Measurements from ENCODE around the gene STRIP1. TPM values are rescaled to one million over a fixed set of nuclear protein-coding genes. Genes with fewer than 3 reads are reported as not detected.

Gene STRIP1
- total RNA-seq, 4 donors from 2014 or later: 26.2 to 43.5 (median 35.3) TPM

DNA sequence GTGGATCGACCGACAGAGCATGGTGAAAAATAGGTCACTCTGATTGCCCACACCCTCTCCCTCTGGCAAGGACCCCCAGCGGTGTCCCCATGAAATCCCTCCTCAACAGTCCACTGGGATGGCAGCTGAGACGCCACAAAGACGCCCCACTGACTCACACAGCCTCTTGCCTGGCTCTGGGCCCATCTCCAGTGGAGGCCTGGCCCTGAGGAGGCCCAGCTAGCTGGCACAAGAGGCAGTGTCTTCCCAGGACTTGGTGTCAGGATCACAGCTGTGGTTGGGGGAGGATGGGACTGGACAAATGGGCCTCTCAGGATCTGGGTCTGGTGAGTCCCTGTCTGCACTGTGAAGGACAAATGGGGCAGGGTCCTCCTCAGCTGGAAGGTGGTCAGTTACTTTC lies 31.4 kb downstream of the STRIP1 start:
- Histone ChIP-seq H3K27me3 (peaks cover 6 to 50% (median 39%) of the 10 kb centered on the region in 4 donors), H3K27ac (replicated peaks in 1 of 4) (no peak overlapping the region), H3K4me3 (no peak overlapping the region), H3K36me3 (peaks cover 0 to 1% (median 0%) of the 10 kb centered on the region in 4 donors), H3K4me1 (peaks cover 25 to 34% (median 33%) of the 10 kb centered on the region in 4 donors), H3K9me3 (no peaks in the 10 kb centered on the region)
- TF ChIP-seq POLR2AphosphoS5 (IDR thresholded peaks at IDR 0.05) (no peak), EP300 (IDR thresholded peaks at IDR 0.05) (no peak), POLR2A (IDR thresholded peaks at IDR 0.05; ENCODE audit: low read depth) (no peak)
- TF ChIP-seq, protein P1, sequence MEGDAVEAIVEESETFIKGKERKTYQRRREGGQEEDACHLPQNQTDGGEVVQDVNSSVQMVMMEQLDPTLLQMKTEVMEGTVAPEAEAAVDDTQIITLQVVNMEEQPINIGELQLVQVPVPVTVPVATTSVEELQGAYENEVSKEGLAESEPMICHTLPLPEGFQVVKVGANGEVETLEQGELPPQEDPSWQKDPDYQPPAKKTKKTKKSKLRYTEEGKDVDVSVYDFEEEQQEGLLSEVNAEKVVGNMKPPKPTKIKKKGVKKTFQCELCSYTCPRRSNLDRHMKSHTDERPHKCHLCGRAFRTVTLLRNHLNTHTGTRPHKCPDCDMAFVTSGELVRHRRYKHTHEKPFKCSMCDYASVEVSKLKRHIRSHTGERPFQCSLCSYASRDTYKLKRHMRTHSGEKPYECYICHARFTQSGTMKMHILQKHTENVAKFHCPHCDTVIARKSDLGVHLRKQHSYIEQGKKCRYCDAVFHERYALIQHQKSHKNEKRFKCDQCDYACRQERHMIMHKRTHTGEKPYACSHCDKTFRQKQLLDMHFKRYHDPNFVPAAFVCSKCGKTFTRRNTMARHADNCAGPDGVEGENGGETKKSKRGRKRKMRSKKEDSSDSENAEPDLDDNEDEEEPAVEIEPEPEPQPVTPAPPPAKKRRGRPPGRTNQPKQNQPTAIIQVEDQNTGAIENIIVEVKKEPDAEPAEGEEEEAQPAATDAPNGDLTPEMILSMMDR (IDR thresholded peaks at IDR 0.05): no peak
- WGBS: 100% methylated on average over 2 of the region's 5 CpGs
- no peak for DNase-seq (ENCODE audit: extremely low spot score)
- intact Hi-C loops (cut with DNase I): no loop called here

DNA sequence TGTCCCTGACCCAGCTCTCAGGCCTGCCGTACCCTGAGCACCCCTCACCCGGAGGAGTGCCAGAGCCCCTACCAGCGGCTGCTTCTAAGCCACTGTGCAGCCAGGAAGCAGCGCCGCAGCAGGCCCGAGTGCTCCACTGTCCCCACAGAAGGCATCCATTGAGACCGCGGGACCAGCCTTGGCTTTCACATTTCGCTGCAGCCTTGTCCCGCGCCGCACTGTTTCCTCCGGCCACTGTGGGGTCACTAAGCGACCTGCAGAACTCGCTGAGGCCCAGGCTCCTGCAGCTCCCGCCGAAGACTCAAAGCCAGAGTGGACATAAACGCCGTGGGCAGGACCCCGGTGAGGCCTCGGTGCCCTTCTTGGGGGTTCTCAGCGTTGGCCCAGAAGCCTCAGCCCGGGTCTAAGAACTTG lies 33.1 kb downstream of the STRIP1 start:
- Histone ChIP-seq H3K27me3 (peaks cover 8 to 67% (median 49%) of the 10 kb centered on the region in 4 donors), H3K4me3 (peak overlapping the region in 1 of 4 donors; percentile 10), H3K27ac (replicated peaks in 1 of 4) (no peak overlapping the region), H3K36me3 (no peaks in the 10 kb centered on the region), H3K9me3 (no peaks in the 10 kb centered on the region), H3K4me1 (peaks cover 25 to 36% (median 35%) of the 10 kb centered on the region in 4 donors)
- no peak for DNase-seq (ENCODE audit: extremely low spot score)
- TF ChIP-seq, protein P1 (IDR thresholded peaks at IDR 0.05): no peak
- TF ChIP-seq POLR2AphosphoS5 (IDR thresholded peaks at IDR 0.05): no peak
- TF ChIP-seq EP300 (IDR thresholded peaks at IDR 0.05): no peak
- no peak for TF ChIP-seq POLR2A (IDR thresholded peaks at IDR 0.05; ENCODE audit: low read depth)
- 92% methylated on average over 9 of the region's 23 CpGs for WGBS
- intact Hi-C loops (cut with DNase I): no loop called here

DNA sequence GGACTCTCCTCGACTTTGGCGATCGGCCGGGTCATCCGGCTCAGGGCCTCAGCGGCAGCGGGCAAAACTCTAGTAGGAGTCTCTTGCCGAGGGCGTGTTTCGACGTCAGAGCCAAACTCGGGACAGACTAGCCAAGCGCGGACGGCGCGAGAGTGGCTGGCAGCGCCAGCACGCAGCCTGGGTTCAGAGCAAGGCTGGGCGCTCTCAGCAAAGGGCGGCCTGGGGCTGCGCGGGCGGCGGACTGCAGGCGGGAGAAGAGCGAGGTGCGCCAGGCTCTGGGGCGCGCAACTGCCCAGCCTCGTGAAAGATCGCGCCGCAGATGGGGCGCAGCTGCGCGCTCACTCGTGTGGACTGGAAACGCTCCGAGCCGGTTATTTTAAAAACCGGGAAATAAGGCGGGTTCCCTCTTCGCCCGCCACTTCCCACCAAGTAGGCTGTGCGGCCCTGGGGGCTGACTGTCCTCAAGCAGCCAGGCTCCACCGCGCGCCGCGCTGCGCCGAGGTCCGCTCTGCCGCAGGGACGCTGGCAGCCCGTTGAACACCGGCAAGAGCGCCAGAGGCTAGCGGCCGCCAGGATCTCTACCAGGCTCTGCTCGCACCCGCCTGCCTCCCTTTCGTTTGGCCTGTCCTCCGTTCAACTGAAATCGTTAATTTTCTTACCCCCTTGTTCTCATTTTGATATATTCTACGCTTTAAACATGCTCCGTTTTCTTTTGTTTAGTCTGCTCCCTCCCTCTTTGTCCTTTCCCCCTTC lies 33.6 kb downstream of the STRIP1 start:
- no peaks in the 10 kb centered on the region for H3K36me3 ChIP-seq
- H3K27ac ChIP-seq (replicated peaks in 1 of 4): no peak overlapping the region
- peak overlapping the region in 3 of 4 donors; percentile 10 to 19 (median 14) for H3K4me3 ChIP-seq
- TF ChIP-seq, protein P1 (IDR thresholded peaks at IDR 0.05): no peak
- TF ChIP-seq POLR2A (IDR thresholded peaks at IDR 0.05; ENCODE audit: low read depth) (no peak), POLR2AphosphoS5 (IDR thresholded peaks at IDR 0.05) (no peak), EP300 (IDR thresholded peaks at IDR 0.05) (no peak)
- peaks cover 23 to 36% (median 35%) of the 10 kb centered on the region in 4 donors for H3K4me1 ChIP-seq
- no peak for DNase-seq (ENCODE audit: extremely low spot score)
- intact Hi-C loops (cut with DNase I): no loop called here
- WGBS: 17% methylated on average over 55 of the region's 68 CpGs
- H3K27me3 ChIP-seq: peaks cover 8 to 72% (median 49%) of the 10 kb centered on the region in 4 donors
- H3K9me3 ChIP-seq: no peaks in the 10 kb centered on the region

DNA sequence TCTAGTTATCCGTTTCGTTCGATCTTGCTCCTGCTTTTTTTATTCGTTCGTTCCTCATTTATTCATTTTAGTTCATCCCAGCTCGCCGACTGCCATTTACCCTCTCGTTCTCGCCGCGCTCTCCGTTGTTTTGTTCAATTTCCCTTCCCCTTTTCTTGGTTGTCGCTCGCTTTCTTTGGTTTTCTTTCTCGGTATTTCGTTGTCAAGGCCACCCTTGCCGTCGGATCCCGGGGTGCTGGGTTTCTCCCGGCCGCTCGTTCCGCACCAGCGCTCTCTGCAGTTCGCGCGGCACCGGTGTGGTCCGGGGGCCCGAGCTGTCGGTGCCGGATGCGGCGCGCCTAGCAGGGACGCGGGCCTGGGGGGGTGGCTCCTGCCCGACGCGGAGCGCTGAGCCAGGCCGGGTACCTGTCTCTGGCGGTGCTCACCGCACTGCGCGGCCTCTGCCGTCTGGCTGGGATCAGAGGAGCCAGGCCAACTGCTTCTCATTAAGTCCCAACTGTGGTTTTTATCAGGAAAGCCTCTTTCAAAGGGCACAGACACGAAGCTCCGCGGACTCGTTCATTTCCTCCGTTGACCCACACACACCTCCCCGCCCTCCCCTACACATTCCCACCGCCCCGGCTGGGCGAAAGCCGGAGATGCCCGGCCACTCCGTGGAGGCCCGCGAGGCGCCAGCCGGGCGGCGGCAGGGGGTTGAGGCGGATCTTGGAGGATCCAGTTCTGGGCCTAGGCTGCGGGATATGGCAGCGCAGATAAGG lies 34.4 kb downstream of the STRIP1 start:
- DNase-seq (ENCODE audit: extremely low spot score): no peak
- peak overlapping the region in 2 of 4 donors; percentile 3 to 14 for H3K4me3 ChIP-seq
- no peaks in the 10 kb centered on the region for H3K36me3 ChIP-seq
- peaks cover 21 to 36% (median 35%) of the 10 kb centered on the region in 4 donors for H3K4me1 ChIP-seq
- no peak overlapping the region for H3K27ac ChIP-seq (replicated peaks in 1 of 4)
- H3K9me3 ChIP-seq: no peaks in the 10 kb centered on the region
- intact Hi-C loops (cut with DNase I): no loop called here
- TF ChIP-seq POLR2AphosphoS5 (IDR thresholded peaks at IDR 0.05) (peak; percentile 21 to 70), POLR2A (IDR thresholded peaks at IDR 0.05; ENCODE audit: low read depth) (no peak), EP300 (IDR thresholded peaks at IDR 0.05) (no peak)
- TF ChIP-seq, protein P1 (IDR thresholded peaks at IDR 0.05): no peak
- H3K27me3 ChIP-seq: peaks cover 8 to 80% (median 49%) of the 10 kb centered on the region in 4 donors
- 12% methylated on average over 60 of the region's 68 CpGs for WGBS
